Anterior cingulate cortex (tissue), 58 donors: ENCODE results near the gene B9D1.
A peak's percentile ranks its signal among the peaks of the same experiment; 100 is the strongest.

Experiments
- DNase-seq, 58 donors: peaks; one replicate each; lab custom pipeline; 2025; lab: John Stamatoyannopoulos, UW

The B9D1 gene

DNA sequence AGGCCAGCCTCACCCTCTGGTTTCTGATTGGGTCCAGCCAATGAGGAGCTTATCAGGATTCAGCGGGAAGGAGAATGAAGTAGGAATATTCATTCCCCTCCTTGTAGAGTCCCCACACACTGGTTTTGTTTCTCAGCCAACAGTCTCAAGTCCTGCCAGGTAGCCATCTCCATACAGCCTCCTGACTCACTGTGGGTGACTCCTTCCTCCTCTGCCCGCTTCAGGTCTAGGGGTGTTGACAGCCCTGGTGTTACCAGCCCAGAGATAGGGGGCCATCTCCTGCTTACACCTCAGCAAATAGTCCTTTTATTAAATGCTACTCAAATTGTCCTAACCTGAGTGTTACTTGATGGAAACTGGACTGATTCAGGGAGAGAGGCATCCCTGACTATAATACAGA is 28.4 kb upstream of the B9D1 start:
- DNase-seq: no peak

DNA sequence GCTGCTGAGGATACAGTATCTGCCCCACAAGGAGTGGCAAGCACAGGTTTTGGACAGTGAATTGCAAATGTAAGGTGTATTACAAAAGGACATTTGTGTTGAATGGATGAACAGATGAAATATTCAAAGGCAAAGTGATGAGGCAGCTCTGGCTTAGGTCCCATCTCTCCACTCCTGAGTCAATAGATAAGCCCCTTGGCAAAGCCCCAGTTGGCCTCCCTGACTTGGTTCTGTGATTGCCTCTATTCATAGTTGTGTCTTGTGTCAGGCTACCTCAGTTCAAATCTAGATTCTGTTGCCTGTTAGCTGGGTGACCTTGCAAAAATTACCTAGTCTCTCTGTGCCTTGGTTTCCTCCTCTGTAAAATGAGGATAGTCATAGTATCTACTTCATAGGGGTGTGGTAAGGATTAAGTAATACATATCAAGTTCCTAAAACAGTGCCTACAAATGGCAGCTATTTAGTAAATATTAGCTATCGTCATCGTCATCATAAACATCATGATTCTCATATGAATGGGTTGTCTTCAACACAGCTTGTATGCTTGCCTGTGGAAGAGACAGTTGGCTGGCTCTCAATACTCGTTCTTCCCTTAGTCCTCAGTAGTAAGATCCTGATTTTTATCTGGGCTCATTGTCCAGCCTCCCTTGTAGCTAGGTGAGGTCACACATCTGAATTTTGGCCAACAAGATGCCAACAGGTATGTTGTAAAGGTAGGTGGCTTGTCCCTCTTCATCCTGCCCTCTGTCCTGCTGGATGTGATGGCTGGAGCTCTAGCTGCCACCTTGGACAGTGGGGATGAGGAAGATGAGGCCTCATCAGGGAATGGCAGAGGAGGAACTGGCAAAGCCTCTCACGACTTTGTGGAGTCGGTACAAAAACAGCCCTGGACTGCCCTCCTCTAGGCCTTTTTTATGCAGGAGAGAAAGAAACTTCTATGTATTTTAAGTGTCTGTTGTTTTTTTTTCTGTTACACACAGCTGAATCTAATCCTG is 26.6 kb upstream of the B9D1 start:
- no peak for DNase-seq

DNA sequence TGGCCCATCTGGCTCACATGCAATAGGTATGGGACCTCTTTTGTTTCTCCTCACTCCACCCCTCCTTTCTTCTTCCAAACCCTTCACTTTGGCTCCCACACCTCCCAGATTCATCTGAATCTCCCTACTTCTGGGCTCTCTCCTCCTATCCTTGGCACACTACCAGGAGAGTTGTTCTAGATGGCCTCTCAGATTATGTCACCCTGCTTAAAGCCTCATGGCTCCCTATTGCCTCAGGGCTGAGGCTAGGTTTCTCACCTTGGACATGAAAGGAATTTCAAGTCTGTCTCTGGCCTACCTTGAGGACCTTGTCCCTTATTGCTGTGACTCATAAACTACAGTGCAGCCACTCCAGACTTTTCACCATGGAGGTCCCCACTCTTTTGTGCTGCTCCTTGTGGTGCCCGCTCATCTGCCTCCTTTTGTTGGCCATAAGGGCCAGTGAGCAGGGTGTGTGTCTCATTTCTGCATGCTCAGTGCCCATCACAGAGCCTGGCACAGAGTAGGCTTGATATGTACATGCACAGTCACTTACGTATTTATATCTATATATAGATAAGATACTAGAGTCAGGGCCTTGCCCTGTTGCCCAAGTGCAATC is 25.5 kb upstream of the B9D1 start:
- no peak for DNase-seq

DNA sequence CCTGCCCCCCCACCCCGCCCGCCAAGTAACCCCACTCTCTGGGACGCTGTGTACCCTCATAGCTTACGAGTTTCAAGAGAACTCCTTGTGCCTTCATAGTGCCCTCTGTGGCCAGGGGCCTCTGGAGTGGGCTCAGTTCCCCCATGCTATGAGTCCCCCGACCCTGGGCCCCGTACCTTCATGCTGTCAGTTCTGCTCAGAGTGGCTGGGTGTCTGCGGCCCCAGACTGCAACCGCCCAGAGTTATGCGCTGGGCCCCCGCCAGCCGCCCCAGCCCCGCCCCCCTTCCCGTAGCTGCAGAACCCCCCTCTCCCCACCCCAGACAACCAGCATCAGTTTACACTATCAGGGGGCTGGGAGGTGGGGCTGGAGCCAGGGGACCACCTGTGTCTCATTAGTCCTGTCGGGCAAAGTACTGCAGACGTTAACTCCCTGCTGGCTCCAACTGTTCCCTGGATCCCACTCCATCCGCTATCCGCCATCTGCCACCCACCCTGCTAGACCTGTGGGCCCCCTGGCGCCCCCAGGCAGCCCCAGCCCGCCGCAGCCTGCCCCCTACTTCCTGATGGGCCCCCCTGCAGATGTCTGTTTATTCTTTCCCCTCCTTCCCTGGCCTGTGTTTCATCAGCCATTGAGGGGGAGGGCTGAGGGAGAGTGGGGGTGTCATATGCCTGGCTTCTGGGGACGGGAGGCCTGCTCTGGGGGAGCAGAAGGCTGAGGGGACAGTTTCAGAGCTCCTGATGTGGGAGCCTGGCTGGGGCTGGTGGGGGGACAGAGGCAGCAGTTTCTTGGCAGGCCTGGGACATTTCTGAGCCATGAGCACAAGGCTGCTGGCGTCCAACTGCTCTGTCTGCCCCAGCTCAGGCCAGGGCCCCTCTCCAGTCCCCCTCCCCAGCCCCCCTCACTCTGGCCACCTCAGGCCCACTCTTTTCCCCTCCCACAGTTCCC is 24.7 kb upstream of the B9D1 start, which contains the start of gene MFAP4:
TSS of gene MFAP4 (minus strand) at position 217 of the 947 bp plus-strand sequence. CDS start at position 182, 35 bp downstream.
- DNase-seq: peak in 34 of 58 donors; percentile 9 to 62 (median 34)

DNA sequence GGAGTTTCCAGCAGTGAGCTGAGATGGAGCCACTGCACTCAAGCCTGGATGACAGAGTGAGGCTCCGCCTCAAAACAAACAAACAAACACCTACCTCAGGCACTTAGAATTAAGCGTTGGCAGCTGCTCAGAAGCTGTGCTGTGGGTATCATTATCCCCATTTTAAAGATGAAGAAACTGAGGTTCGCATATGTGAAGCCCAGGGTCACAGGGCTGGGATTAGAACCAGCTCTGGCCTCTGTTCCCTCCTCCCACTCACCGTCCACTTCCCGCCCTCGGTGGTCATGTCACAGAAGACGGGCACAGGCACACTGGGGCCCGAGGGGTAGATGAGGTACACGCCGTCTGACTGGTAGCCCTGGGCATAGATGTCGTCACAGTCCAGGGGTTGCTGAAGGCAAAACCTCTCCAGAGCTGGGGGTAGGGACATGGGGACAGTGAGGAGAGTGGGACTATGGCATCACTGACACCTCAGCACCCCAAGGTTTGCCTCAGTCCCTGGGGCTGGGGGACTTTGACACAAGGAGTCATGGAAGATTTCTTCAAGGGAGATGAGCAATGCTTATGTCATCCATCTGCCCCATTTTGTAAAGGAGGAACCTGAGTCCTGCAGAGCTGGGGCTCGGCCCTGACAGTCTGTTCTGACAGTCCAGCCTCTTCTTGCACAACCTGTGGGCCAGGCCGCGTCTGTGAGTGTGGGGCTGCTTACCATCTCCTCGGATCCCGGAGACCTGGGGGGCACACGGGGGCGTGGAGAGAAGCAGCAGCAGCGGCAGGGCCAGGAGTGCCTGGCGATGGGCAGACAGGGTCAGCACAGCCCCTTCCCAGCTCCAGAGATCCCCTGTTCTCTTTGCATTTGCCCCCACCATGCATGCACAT is 23.8 kb upstream of the B9D1 start:
- no peak for DNase-seq

DNA sequence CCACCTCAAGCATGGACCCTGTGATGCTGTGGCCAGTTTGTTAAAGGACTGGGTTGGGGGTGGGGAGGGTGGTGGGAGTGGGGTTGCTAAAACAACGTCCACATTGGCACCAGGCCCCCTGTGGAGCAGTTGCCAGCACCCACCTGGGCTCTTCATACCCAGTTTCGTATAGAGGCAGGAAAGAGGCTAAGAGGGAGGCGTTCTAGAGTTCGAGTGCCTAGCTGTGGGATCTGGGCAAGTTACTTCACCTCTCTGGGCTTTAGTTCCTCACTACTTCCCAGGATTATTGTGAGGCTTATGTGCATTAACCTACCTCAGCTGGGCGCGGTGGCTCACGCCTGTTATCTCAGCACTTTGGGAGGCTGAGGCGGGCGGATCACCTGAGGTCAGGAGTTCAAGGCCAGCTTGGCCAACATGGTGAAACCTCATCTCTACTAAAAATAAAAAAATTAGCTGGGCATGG is 23.0 kb upstream of the B9D1 start:
- no peak for DNase-seq

DNA sequence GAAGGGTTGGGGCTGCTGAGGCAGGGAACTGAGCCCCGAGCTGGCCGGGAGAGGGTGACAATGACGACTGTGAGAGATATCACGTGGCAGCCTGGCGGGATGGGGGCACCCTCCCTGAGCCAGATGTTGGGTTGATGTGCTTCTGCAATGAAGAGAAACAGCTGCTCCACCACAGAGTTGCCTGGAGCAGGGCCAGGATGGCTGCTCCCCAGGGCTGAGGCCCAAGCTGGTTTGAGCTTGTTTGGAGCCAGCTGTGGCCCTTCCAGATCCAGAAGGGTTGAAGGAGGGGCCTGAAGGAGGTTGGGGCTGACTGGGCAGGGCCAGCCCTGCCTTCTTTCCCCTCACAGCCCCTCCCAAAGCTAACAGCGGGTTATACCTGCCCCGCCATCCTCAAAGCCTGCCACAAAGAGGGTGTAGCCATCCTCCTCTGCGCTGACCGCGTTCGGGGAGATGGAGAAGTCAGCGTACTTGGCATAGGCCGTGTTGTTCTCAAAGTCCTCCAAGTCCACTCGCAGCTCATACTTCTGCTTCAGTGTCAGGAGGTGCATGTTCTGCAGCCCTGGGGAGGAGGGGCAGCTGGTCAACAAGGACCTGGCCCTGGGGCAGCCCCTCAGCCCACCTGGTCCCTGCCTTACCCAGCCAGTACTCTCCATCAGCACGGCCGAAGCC is 22.3 kb upstream of the B9D1 start:
- DNase-seq: peak in 53 of 58 donors; percentile 16 to 96 (median 77)

DNA sequence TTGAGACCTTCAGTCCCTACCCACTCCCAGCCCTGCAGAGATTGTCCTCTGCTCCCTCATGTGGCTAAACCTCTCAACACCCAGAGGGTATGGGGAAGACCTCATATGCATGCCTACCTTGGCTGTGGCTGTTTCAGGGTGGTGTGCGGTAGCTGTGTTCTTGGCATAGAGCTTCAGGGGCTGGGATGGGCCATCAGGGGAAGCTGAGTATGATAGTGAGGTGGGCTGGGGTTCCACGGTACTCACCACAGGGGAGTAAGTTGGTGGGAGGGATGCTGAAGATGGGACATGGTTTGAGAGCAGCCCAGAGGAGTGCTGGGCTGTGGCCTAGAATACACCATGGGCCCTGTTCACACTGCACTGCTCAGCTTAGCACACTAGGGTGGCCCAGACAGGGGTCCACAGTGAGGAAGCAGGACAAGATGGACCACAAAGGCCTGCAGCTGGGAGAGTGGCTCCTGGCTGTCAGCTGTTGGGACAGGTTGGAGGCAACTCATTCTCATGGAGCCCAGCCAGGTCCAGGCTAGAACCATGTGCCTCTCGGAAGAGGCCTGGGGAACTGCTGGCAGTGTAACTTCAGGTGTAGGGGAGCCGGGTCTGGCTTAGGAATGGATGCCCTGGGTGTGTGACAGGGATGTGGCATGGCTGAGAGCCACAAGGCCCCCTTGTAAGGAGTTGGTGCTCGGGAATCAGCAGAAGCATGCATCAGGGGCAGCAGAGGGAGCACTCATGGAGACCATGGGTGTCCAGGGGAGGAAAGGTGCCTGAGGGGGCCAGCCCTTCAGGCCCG is 21.4 kb upstream of the B9D1 start:
- peak in 1 of 58 donors; percentile 20 for DNase-seq

DNA sequence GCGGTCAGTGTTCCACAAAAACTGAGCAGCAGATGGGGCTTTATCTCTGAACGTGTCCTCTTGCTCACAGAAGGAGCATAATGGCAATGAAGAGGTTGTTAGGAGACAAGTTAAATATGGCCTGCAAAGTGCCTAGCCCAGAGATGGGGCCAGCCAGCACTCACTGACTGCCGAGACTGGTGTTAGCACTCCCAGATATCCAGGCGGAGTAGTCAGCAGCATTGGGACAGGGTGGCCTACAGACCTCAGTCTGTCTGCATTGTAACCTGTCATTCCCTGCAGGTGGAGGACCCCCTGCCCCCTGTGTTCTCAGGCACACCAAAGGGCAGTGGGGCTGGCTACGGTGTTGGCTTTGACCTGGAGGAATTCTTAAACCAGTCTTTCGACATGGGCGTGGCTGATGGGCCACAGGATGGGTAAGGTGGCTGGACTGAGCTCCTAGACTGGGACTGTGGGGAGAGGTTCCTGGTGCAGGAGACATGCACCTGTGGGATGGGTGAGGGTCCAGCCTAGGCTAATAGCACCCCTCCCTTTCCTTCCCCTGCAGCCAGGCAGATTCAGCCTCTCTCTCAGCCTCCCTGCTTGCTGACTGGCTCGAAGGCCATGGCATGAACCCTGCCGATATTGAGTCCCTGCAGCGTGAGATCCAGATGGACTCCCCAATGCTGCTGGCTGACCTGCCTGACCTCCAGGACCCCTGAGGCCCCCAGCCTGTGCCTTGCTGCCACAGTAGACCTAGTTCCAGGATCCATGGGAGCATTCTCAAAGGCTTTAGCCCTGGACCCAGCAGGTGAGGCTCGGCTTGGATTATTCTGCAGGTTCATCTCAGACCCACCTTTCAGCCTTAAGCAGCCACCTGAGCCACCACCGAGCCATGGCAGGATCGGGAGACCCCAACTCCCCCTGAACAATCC is 20.3 kb upstream of the B9D1 start:
- no peak for DNase-seq

DNA sequence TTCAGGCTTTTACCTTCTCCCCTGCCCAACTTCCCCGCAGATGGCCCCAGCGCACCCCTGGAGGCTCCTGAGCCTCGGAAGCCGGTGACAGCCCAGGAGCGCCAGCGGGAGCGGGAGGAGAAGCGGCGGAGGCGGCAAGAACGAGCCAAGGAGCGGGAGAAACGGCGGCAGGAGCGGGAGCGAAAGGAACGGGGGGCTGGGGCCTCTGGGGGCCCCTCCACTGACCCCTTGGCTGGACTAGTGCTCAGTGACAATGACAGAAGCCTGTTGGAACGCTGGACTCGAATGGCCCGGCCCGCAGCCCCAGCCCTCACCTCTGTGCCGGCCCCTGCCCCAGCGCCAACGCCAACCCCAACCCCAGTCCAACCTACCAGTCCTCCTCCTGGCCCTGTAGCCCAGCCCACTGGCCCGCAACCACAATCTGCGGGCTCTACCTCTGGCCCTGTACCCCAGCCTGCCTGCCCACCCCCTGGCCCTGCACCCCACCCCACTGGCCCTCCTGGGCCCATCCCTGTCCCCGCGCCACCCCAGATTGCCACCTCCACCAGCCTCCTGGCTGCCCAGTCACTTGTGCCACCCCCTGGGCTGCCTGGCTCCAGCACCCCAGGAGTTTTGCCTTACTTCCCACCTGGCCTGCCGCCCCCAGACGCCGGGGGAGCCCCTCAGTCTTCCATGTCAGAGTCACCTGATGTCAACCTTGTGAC is 19.4 kb upstream of the B9D1 start:
- DNase-seq: no peak

DNA sequence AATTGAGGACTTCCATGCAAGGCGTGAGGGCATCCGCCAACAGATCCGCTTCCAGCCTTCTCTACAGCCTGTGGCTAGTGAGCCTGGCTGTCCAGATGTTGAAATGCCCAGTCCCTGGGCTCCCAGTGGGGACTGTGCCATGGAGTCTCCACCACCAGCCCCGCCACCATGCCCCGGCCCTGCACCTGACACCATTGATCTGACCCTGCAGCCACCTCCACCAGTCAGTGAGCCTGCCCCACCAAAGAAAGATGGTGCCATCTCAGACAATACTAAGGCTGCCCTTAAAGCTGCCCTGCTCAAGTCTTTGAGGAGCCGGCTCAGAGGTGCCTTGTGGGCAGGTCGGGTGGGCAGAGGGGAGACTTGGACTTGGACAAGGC is 18.8 kb upstream of the B9D1 start:
- DNase-seq: no peak

DNA sequence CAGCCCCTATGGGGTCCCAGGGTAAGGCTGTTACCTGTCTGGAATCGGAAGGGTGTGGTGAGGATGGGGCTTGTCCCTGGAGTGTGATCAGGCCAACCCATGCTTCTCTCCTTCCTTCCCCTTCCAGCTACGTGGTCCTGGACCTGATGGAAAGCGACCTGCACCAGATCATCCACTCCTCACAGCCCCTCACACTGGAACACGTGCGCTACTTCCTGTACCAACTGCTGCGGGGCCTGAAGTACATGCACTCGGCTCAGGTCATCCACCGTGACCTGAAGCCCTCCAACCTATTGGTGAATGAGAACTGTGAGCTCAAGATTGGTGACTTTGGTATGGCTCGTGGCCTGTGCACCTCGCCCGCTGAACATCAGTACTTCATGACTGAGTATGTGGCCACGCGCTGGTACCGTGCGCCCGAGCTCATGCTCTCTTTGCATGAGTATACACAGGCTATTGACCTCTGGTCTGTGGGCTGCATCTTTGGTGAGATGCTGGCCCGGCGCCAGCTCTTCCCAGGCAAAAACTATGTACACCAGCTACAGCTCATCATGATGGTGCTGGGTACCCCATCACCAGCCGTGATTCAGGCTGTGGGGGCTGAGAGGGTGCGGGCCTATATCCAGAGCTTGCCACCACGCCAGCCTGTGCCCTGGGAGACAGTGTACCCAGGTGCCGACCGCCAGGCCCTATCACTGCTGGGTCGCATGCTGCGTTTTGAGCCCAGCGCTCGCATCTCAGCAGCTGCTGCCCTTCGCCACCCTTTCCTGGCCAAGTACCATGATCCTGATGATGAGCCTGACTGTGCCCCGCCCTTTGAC is 18.2 kb upstream of the B9D1 start:
- DNase-seq: no peak

DNA sequence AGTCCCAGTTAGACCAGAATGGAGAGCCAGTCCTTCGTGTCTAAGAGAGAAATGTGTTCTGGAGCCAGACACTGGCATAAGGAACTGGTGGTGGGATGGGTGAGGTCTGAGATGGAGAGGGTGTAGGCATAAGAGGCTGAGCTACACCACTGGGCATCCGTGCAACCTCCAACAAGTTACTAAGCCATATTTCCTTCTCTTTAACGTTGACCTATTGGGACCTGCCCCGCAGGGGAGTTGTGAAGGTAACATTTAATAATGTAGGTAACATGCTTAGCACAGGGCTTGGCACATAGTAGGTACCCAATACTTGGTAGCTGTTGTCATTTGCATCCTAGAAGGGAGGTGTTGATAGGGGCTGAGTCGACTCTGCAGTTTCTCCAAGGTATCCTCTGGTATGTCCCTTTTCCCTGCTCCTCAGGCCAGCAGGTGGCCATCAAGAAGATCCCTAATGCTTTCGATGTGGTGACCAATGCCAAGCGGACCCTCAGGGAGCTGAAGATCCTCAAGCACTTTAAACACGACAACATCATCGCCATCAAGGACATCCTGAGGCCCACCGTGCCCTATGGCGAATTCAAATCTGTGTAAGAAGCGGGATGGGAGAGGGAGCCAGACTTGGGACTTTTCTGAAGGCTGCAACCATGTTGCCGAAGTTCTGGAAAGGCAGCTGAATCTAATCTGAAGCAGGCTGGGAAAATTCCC is 17.0 kb upstream of the B9D1 start:
- no peak for DNase-seq

DNA sequence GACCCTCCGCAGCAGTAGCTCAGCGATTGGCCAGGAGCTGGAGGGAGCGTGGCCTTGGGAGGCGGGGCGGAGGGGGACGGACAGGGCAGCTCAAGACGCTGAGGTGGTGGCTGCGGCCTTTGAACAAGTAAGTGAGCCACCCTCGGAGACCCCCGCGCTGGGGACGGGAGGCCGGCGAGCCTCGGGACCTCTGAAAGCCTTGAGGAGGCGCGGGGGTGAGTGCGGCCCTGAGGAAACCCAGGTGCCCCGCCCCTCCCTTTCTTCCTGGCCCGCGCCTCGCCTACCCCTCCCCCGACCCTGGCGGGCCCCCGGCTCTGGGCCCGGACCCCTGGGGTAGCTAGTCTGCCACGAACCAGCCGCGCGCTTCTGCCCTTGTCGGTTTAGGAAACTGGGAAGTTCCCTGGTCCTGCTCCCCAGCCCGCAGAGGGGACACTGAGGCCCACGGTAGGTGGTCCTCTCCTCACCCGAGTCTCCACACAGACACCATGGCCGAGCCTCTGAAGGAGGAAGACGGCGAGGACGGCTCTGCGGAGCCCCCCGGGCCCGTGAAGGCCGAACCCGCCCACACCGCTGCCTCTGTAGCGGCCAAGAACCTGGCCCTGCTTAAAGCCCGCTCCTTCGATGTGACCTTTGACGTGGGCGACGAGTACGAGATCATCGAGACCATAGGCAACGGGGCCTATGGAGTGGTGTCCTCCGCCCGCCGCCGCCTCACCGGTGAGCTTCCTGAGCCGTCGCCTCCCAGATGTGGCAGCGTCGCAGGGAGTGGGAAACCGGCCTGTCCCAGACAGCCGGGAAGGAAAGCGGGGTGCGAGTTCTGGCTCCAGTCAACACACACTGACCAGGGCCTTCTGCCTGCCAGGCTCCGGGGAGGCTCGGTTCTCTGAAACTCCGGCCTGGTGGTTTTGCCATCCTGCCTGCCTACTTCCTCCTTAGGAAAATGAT is 16.2 kb upstream of the B9D1 start, which contains the start of gene MAPK7:
TSS of gene MAPK7 (plus strand) at position 83 of the 945 bp plus-strand sequence. CDS start at position 486, 403 bp downstream.
- DNase-seq: no peak
